Measurements from ENCODE around the gene CTSC.

Gene CTSC

GRCh38 chr11:88337181-88337986 is at the start of gene CTSC:
CTSC (minus strand) TSS chr11:88337736; CDS start chr11:88337672, 64 bp downstream.
- peak; percentile 97 for DNase-seq (ENCODE audit: low spot score)

GRCh38 chr11:88384669-88385005 is 47.1 kb upstream of the CTSC start:
- no peak for DNase-seq (ENCODE audit: low spot score)

- peak; percentile 11 for DNase-seq (ENCODE audit: low spot score)
Observed at GRCh38 chr11:88384004-88384668, 46.6 kb upstream of the CTSC start.

GRCh38 chr11:88383447-88383846 is 45.9 kb upstream of the CTSC start:
- no peak for DNase-seq (ENCODE audit: low spot score)

GRCh38 chr11:88379130-88379529 is 41.6 kb upstream of the CTSC start:
- no peak for DNase-seq (ENCODE audit: low spot score)

GRCh38 chr11:88378422-88379066 is 41.0 kb upstream of the CTSC start:
- DNase-seq (ENCODE audit: low spot score): no peak

- no peak for DNase-seq (ENCODE audit: low spot score)
Observed at GRCh38 chr11:88377646-88378045, 40.1 kb upstream of the CTSC start.

GRCh38 chr11:88377144-88377543 is 39.6 kb upstream of the CTSC start:
- no peak for DNase-seq (ENCODE audit: low spot score)

GRCh38 chr11:88375927-88376470 is 38.5 kb upstream of the CTSC start:
- no peak for DNase-seq (ENCODE audit: low spot score)

GRCh38 chr11:88370782-88371181 is 33.2 kb upstream of the CTSC start:
- no peak for DNase-seq (ENCODE audit: low spot score)

GRCh38 chr11:88367310-88367709 is 29.8 kb upstream of the CTSC start:
- DNase-seq (ENCODE audit: low spot score): no peak

- peak; percentile 34 for DNase-seq (ENCODE audit: low spot score)
Observed at GRCh38 chr11:88363648-88364065, 26.1 kb upstream of the CTSC start.

- DNase-seq (ENCODE audit: low spot score): no peak
Observed at GRCh38 chr11:88363004-88363403, 25.5 kb upstream of the CTSC start.

GRCh38 chr11:88360141-88360540 is 22.6 kb upstream of the CTSC start:
- DNase-seq (ENCODE audit: low spot score): no peak

GRCh38 chr11:88359541-88359940 is 22.0 kb upstream of the CTSC start:
- no peak for DNase-seq (ENCODE audit: low spot score)

GRCh38 chr11:88359114-88359513 is 21.6 kb upstream of the CTSC start:
- no peak for DNase-seq (ENCODE audit: low spot score)

GRCh38 chr11:88358040-88358431 is 20.5 kb upstream of the CTSC start:
- no peak for DNase-seq (ENCODE audit: low spot score)

GRCh38 chr11:88357323-88358039 is 19.9 kb upstream of the CTSC start:
- DNase-seq (ENCODE audit: low spot score): no peak

- no peak for DNase-seq (ENCODE audit: low spot score)
Observed at GRCh38 chr11:88355887-88356286, 18.4 kb upstream of the CTSC start.

GRCh38 chr11:88354912-88355311 is 17.4 kb upstream of the CTSC start:
- no peak for DNase-seq (ENCODE audit: low spot score)

GRCh38 chr11:88353835-88354496 is 16.4 kb upstream of the CTSC start:
- no peak for DNase-seq (ENCODE audit: low spot score)

- no peak for DNase-seq (ENCODE audit: low spot score)
Observed at GRCh38 chr11:88353386-88353785, 15.8 kb upstream of the CTSC start.

Measured in RKO (cell line).